Measurements from ENCODE around the gene MTARC2. TPM values are rescaled to one million over a fixed set of nuclear protein-coding genes. Genes with fewer than 3 reads are reported as not detected.

The MTARC2 gene
- total RNA-seq, 1 donor from 2014 or later: 25.6 TPM

DNA sequence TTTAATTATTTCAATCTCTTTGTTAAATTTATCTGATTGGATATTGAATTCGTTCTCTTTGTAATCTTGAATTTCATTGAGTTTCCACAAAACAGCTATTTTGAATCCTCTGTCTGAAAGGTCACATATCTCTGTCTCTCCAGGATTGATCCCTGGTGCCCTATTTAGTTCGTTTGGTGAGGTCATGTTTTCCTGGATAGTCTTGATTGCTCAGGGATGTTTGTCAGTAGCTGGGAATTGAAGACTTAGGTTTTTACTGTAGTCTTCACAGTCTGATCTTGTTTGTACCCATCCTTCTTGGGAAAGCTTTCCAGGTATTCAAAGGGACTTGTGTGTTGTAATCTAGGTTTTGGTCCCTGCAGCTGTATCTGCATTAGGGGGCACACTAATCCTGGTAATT lies 6.8 kb upstream of the MTARC2 start:
- no peak overlapping the region for H3K4me3 Mint-ChIP-seq (ENCODE audit: unreplicated experiment)
- no peaks in the 10 kb centered on the region for H3K4me1 Mint-ChIP-seq (ENCODE audit: unreplicated experiment)
- DNase-seq (ENCODE audit: extremely low spot score, unreplicated experiment): no peak
- no peaks in the 10 kb centered on the region for H3K36me3 Mint-ChIP-seq (ENCODE audit: unreplicated experiment)
- no peaks in the 10 kb centered on the region for H3K27me3 Mint-ChIP-seq (ENCODE audit: unreplicated experiment)
- peaks cover 7% of the 10 kb centered on the region for H3K9me3 Mint-ChIP-seq (ENCODE audit: unreplicated experiment)
- H3K27ac Mint-ChIP-seq (ENCODE audit: unreplicated experiment): no peak overlapping the region
- TF ChIP-seq, protein P1, sequence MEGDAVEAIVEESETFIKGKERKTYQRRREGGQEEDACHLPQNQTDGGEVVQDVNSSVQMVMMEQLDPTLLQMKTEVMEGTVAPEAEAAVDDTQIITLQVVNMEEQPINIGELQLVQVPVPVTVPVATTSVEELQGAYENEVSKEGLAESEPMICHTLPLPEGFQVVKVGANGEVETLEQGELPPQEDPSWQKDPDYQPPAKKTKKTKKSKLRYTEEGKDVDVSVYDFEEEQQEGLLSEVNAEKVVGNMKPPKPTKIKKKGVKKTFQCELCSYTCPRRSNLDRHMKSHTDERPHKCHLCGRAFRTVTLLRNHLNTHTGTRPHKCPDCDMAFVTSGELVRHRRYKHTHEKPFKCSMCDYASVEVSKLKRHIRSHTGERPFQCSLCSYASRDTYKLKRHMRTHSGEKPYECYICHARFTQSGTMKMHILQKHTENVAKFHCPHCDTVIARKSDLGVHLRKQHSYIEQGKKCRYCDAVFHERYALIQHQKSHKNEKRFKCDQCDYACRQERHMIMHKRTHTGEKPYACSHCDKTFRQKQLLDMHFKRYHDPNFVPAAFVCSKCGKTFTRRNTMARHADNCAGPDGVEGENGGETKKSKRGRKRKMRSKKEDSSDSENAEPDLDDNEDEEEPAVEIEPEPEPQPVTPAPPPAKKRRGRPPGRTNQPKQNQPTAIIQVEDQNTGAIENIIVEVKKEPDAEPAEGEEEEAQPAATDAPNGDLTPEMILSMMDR (IDR thresholded peaks at IDR 0.05): no peak

DNA sequence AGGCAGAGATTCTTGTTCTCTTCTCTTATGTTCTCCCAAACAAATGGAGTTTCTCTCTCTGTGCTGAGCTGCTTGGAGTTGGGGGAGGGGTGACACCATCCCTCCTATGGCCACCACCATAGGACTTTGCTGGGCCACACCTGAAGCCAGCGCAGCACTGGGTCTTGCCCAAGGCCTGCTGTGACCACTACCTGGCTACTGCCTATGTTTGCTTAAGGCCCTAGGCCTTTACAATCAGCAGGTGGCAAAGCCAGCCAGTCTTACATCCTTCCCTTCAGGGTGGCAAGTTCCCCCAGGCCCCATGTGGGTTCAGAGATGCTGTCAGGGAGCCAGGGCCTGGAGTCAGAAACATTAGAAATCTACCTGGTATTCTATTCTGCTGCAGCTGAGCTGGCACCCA lies 6.3 kb upstream of the MTARC2 start:
- TF ChIP-seq, protein P1 (IDR thresholded peaks at IDR 0.05): no peak
- Mint-ChIP-seq H3K4me3 (ENCODE audit: unreplicated experiment) (no peak overlapping the region), H3K4me1 (ENCODE audit: unreplicated experiment) (no peaks in the 10 kb centered on the region), H3K27ac (ENCODE audit: unreplicated experiment) (no peak overlapping the region), H3K36me3 (ENCODE audit: unreplicated experiment) (no peaks in the 10 kb centered on the region), H3K27me3 (ENCODE audit: unreplicated experiment) (no peaks in the 10 kb centered on the region), H3K9me3 (ENCODE audit: unreplicated experiment) (peaks cover 7% of the 10 kb centered on the region)
- peak; percentile 63 for DNase-seq (ENCODE audit: extremely low spot score, unreplicated experiment)

DNA sequence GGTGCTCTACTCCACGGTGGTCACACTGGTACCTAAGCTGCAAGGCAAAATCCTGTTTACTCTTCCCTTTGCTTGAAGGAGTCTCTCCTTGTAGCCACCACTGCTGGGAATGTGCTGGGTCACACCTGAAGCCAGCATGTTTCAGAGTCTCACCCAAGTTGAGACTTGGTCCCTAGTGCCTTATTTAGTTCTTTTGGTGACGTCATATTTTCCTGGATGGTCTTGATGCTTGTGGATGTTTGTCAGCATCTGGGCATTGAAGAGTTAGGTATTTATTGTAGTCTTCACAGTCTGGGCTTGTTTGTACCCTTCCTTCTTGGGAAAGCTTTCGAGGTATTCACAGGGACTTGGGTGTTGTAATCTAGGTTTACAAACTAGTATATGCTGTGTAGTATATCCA lies 5.6 kb upstream of the MTARC2 start:
- H3K4me1 Mint-ChIP-seq (ENCODE audit: unreplicated experiment): peaks cover 6% of the 10 kb centered on the region
- H3K27ac Mint-ChIP-seq (ENCODE audit: unreplicated experiment): no peak overlapping the region
- H3K36me3 Mint-ChIP-seq (ENCODE audit: unreplicated experiment): no peaks in the 10 kb centered on the region
- no peak overlapping the region for H3K4me3 Mint-ChIP-seq (ENCODE audit: unreplicated experiment)
- peaks cover 5% of the 10 kb centered on the region for H3K9me3 Mint-ChIP-seq (ENCODE audit: unreplicated experiment)
- no peaks in the 10 kb centered on the region for H3K27me3 Mint-ChIP-seq (ENCODE audit: unreplicated experiment)
- no peak for DNase-seq (ENCODE audit: extremely low spot score, unreplicated experiment)
- TF ChIP-seq, protein P1 (IDR thresholded peaks at IDR 0.05): no peak

DNA sequence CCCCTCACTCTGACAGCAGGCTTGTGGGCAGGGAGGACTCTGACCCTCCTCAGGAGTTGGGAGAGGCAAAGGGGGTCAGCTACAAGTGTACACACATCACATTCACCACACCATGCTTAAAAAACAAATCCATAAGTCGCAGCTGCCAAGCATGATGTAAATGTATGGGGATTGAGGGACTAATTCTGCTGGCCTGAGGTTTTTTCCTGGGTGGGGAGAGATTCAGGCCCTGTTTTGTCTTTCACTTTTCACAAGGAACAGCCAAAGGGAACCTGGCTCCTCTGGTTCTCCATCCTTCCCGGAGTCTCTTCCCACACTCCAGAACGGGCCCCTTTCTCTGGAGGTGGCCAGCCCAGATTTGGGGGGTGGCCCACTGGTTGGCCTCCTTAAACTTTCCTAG lies 1.3 kb upstream of the MTARC2 start:
- Mint-ChIP-seq H3K9me3 (ENCODE audit: unreplicated experiment) (no peaks in the 10 kb centered on the region), H3K36me3 (ENCODE audit: unreplicated experiment) (no peaks in the 10 kb centered on the region), H3K4me1 (ENCODE audit: unreplicated experiment) (peaks cover 39% of the 10 kb centered on the region), H3K4me3 (ENCODE audit: unreplicated experiment) (peak overlapping the region; percentile 90), H3K27ac (ENCODE audit: unreplicated experiment) (peak overlapping the region; percentile 94), H3K27me3 (ENCODE audit: unreplicated experiment) (no peaks in the 10 kb centered on the region)
- TF ChIP-seq, protein P1 (IDR thresholded peaks at IDR 0.05): no peak
- DNase-seq (ENCODE audit: extremely low spot score, unreplicated experiment): no peak

DNA sequence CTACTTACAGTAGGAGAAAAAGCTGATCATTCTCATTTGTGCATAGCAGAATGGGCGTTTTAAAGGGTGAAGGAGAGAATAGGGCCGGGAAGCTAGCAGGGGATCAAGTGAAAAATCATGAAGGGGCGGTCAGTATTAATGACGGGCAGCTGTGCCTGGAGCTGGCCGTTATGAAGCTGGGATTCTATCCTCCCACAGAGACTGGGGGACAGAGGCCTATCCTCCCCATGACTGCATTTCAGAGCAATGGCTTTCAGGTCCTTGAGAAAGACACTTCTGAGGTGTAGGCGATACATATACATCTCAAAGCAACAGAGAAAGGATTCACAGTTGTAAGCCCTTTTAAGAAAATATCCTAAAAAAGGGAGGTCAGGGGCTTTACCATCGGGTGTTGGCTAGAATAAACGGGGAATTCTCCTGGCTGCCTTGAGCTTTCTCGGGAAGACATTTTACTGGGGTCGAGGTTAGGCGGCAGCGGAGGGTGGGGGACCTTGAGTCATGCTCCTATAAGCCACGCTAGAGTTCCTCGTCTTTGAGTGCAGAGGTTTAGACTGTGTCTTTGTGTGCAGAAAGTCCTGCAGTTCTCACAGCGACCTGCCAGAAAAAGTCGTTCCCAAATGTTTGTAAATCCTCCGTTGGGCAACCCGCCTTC lies 559 bp upstream of the MTARC2 start:
- no peak for DNase-seq (ENCODE audit: extremely low spot score, unreplicated experiment)
- Mint-ChIP-seq H3K36me3 (ENCODE audit: unreplicated experiment) (no peaks in the 10 kb centered on the region), H3K4me1 (ENCODE audit: unreplicated experiment) (peaks cover 39% of the 10 kb centered on the region), H3K4me3 (ENCODE audit: unreplicated experiment) (peak overlapping the region; percentile 90), H3K27me3 (ENCODE audit: unreplicated experiment) (no peaks in the 10 kb centered on the region), H3K27ac (ENCODE audit: unreplicated experiment) (peak overlapping the region; percentile 94), H3K9me3 (ENCODE audit: unreplicated experiment) (no peaks in the 10 kb centered on the region)
- TF ChIP-seq, protein P1 (IDR thresholded peaks at IDR 0.05): no peak
